AG04449 (cell line): ENCODE measurements around the gene SEMA5B.

Source experiments
- CTCF ChIA-PET: fragments of 350-600 bp; formaldehyde crosslinking; extraction: SDS; loops from one replicate; lab custom pipeline; 2021; ENCODE audit warnings: antibody characterized with exemption; lab: Yijun Ruan, JAX
- POLR2A ChIA-PET: fragments of 400-600, 350-600 bp; formaldehyde crosslinking; extraction: SDS; loops from one replicate; lab custom pipeline; 2020; ENCODE audit warnings: antibody characterized with exemption, inconsistent platforms; lab: Yijun Ruan, JAX
- DNase-seq: peaks from one replicate; pipeline ENCODE4 v3.0.0-alpha.2; 2010; ENCODE audit warnings: low read depth, low spot score
- H3K4me3 ChIP-seq: 2 replicates; pipeline ENCODE4 v1.5.1; 2011; ENCODE audit warnings: low read depth, mild to moderate bottlenecking, control low read depth, low read length
- TF ChIP-seq, protein P1 (sequence below): IDR thresholded peaks from one replicate; pipeline ENCODE4 v1.5.1; 2011; ENCODE audit warnings: mild to moderate bottlenecking, moderate library complexity, low read length, control low read depth, inconsistent platforms; ENCODE audit not compliant: insufficient read depth; ENCODE audit errors: missing control alignments

Gene SEMA5B

GRCh38 chr3:123025642-123026521, 1.7 kb downstream of the SEMA5B start:
- POLR2A ChIA-PET = no interaction called here
- no peak for DNase-seq
- CTCF ChIA-PET = interaction anchor here (1.5 to 8.0 kb wide), 2 partner anchors 10 to 84 kb away, joined by 3 to 97 read pairs; no protein-coding TSS in a partner anchor
- TF ChIP-seq, protein P1, sequence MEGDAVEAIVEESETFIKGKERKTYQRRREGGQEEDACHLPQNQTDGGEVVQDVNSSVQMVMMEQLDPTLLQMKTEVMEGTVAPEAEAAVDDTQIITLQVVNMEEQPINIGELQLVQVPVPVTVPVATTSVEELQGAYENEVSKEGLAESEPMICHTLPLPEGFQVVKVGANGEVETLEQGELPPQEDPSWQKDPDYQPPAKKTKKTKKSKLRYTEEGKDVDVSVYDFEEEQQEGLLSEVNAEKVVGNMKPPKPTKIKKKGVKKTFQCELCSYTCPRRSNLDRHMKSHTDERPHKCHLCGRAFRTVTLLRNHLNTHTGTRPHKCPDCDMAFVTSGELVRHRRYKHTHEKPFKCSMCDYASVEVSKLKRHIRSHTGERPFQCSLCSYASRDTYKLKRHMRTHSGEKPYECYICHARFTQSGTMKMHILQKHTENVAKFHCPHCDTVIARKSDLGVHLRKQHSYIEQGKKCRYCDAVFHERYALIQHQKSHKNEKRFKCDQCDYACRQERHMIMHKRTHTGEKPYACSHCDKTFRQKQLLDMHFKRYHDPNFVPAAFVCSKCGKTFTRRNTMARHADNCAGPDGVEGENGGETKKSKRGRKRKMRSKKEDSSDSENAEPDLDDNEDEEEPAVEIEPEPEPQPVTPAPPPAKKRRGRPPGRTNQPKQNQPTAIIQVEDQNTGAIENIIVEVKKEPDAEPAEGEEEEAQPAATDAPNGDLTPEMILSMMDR = no peak
- H3K4me3 ChIP-seq = no peak overlapping the region; the same call in 1 of the 2 replicates

DNA sequence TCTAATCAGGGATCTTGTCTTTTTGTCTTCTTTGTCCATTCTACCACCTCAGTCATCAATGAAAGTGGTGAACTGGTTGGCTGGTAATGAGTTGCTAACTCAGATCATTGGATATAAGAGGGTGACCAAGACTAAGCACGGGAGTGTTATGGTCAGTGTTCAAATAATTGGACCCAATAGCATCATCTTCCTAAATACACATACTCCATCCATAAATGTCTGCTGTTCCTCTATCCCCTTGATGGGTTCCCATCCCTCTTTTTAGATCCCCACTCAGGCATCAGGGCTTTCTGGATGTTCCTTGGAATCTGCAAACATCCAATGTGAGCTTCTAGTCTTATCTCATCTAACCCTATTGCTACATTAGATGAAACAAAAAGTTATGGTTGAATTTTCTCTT, 3.5 kb downstream of the SEMA5B start:
- TF ChIP-seq, protein P1 = no peak
- ChIA-PET POLR2A (no interaction called here), CTCF (interaction anchor here (1.1 to 1.5 kb wide), 2 partner anchors 9 to 11 kb away, joined by 3 to 4 read pairs; no protein-coding TSS in a partner anchor)
- no peak overlapping the region for H3K4me3 ChIP-seq
- no peak for DNase-seq

GRCh38 chr3:123021996-123022510, 5.5 kb downstream of the SEMA5B start:
- ChIA-PET CTCF (interaction anchor here (1.6 to 3.1 kb wide), 2 partner anchors 10 to 79 kb away, joined by 5 to 15 read pairs; no protein-coding TSS in a partner anchor), POLR2A (no interaction called here)
- TF ChIP-seq, protein P1 = no peak
- no peak overlapping the region for H3K4me3 ChIP-seq
- DNase-seq = no peak

DNA sequence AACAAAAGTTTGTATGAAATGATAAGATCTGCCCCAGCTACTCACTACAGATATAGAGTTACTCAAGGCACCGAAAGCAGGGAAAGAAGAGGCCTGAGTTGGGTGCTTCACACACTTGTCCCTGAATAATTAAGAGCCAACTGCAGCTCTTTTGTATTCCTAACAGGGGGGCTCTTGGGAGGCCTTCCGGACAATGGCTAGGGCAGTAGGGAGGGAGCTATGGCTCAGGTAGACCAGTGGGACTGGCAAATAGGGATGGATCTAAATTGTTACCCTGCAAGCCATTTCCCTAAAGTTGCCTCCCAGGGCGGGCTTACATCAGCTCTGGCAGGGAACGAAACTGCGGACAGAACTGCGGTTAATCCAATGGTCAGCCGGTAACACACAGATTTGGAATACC, 6.2 kb downstream of the SEMA5B start:
- H3K4me3 ChIP-seq = no peak overlapping the region
- CTCF ChIA-PET = interaction anchor here (0.8 to 3.1 kb wide), 4 partner anchors 8 to 163 kb away, joined by 3 to 15 read pairs (median 5); no protein-coding TSS in a partner anchor
- POLR2A ChIA-PET = no interaction called here
- TF ChIP-seq, protein P1 = no peak
- DNase-seq = no peak

GRCh38 chr3:123020709-123021108, 6.9 kb downstream of the SEMA5B start:
- no peak overlapping the region for H3K4me3 ChIP-seq
- CTCF ChIA-PET = interaction anchor here (0.8 to 3.1 kb wide), 4 partner anchors 9 to 162 kb away, joined by 3 to 15 read pairs (median 5); no protein-coding TSS in a partner anchor
- no peak for DNase-seq
- TF ChIP-seq, protein P1 = no peak
- POLR2A ChIA-PET = no interaction called here

- ChIA-PET CTCF (no interaction called here), POLR2A (no interaction called here)
- no peak for DNase-seq
- no peak overlapping the region for H3K4me3 ChIP-seq
- TF ChIP-seq, protein P1 = no peak
Observed at GRCh38 chr3:123019591-123019990, 8.0 kb downstream of the SEMA5B start.
